Measurements from ENCODE around the gene GPR15.

Gene GPR15

GRCh38 chr3:98545940-98546339 is 14.2 kb downstream of the GPR15 start:
- Histone ChIP-seq H3K4me3 (ENCODE audit: low read depth in 1 of 2, low read length in 2 of 2) (no peak overlapping the region), H3K27me3 (ENCODE audit: control insufficient read depth in 1 of 2, insufficient read depth in 2 of 2, low read length in 2 of 2) (no peaks in the 10 kb centered on the region), H3K27ac (ENCODE audit: low read depth, low read length) (no peak overlapping the region), H3K4me1 (ENCODE audit: control insufficient read depth in 1 of 2, insufficient read depth in 2 of 2, low read length in 2 of 2) (peaks cover 3 to 7% of the 10 kb centered on the region in 2 donors), H3K9ac (ENCODE audit: low read depth in 1 of 2, low read length in 2 of 2) (no peak overlapping the region), H3K36me3 (ENCODE audit: control insufficient read depth in 1 of 2, insufficient read depth in 2 of 2, low read length in 2 of 2) (no peaks in the 10 kb centered on the region), H3K9me3 (ENCODE audit: control insufficient read depth in 1 of 2, low read length in 2 of 2) (no peaks in the 10 kb centered on the region)

DNA sequence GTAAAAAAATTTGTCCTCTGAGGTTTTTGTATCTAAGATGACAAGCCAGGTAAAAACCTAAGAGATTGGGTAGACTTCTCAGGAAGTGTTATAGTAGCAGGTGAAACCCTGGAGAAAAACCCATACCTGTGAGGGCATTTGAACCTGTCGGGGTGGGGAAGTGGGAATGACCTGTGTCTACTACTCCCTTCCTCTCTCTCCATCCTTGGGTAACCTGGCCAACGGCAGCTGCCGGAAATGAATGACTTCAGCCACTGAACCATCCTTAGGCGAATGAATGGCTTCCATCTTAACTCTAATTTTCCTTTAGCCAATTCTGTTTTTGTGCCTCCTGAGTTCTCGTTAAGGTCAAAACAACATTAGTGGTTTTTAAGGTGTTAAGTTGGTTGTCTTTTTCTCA is 16.8 kb downstream of the GPR15 start:
- no peak overlapping the region for H3K27ac ChIP-seq (ENCODE audit: low read depth, low read length)
- H3K4me1 ChIP-seq (ENCODE audit: control insufficient read depth in 1 of 2, insufficient read depth in 2 of 2, low read length in 2 of 2) = peaks cover 26 to 29% of the 10 kb centered on the region in 2 donors
- no peaks in the 10 kb centered on the region for H3K27me3 ChIP-seq (ENCODE audit: control insufficient read depth in 1 of 2, insufficient read depth in 2 of 2, low read length in 2 of 2)
- H3K4me3 ChIP-seq (ENCODE audit: low read depth in 1 of 2, low read length in 2 of 2) = no peak overlapping the region
- H3K9ac ChIP-seq (ENCODE audit: low read depth in 1 of 2, low read length in 2 of 2) = no peak overlapping the region
- H3K9me3 ChIP-seq (ENCODE audit: control insufficient read depth in 1 of 2, low read length in 2 of 2) = no peaks in the 10 kb centered on the region
- no peaks in the 10 kb centered on the region for H3K36me3 ChIP-seq (ENCODE audit: control insufficient read depth in 1 of 2, insufficient read depth in 2 of 2, low read length in 2 of 2)

- no peak overlapping the region for H3K9ac ChIP-seq (ENCODE audit: low read depth in 1 of 2, low read length in 2 of 2)
- H3K4me1 ChIP-seq (ENCODE audit: control insufficient read depth in 1 of 2, insufficient read depth in 2 of 2, low read length in 2 of 2) = peaks cover 26 to 41% of the 10 kb centered on the region in 2 donors
- no peak overlapping the region for H3K4me3 ChIP-seq (ENCODE audit: low read depth in 1 of 2, low read length in 2 of 2)
- H3K27ac ChIP-seq (ENCODE audit: low read depth, low read length) = no peak overlapping the region
- H3K9me3 ChIP-seq (ENCODE audit: control insufficient read depth in 1 of 2, low read length in 2 of 2) = no peaks in the 10 kb centered on the region
- no peaks in the 10 kb centered on the region for H3K27me3 ChIP-seq (ENCODE audit: control insufficient read depth in 1 of 2, insufficient read depth in 2 of 2, low read length in 2 of 2)
- no peaks in the 10 kb centered on the region for H3K36me3 ChIP-seq (ENCODE audit: control insufficient read depth in 1 of 2, insufficient read depth in 2 of 2, low read length in 2 of 2)
Measured at GRCh38 chr3:98550833-98551232, 19.1 kb downstream of the GPR15 start.

DNA sequence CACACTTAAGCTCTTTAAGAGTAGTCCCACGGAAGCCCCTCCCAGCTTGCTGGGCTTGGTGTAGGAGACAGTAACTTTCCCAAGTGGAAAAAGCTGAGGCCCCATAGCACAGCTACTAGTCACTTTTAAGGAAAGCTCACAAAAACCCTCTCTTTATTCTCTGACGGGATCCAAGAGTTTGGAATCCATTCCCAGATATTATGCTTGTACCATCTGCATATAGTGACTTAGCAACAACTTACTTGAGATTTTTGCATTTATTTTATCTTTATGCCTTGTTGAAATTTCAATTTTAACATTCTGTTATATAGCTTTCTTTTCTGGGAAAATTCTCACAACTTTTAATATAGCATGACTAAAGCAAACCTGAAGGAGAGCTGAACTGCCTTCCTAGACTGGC is 19.5 kb downstream of the GPR15 start:
- Histone ChIP-seq H3K9ac (ENCODE audit: low read depth in 1 of 2, low read length in 2 of 2) (no peak overlapping the region), H3K27ac (ENCODE audit: low read depth, low read length) (no peak overlapping the region), H3K4me3 (ENCODE audit: low read depth in 1 of 2, low read length in 2 of 2) (no peak overlapping the region), H3K9me3 (ENCODE audit: control insufficient read depth in 1 of 2, low read length in 2 of 2) (no peaks in the 10 kb centered on the region), H3K4me1 (ENCODE audit: control insufficient read depth in 1 of 2, insufficient read depth in 2 of 2, low read length in 2 of 2) (peaks cover 26 to 41% of the 10 kb centered on the region in 2 donors), H3K27me3 (ENCODE audit: control insufficient read depth in 1 of 2, insufficient read depth in 2 of 2, low read length in 2 of 2) (no peaks in the 10 kb centered on the region), H3K36me3 (ENCODE audit: control insufficient read depth in 1 of 2, insufficient read depth in 2 of 2, low read length in 2 of 2) (no peaks in the 10 kb centered on the region)

GRCh38 chr3:98551754-98552153 is 20.0 kb downstream of the GPR15 start:
- H3K36me3 ChIP-seq (ENCODE audit: control insufficient read depth in 1 of 2, insufficient read depth in 2 of 2, low read length in 2 of 2) = no peaks in the 10 kb centered on the region
- peaks cover 26 to 41% of the 10 kb centered on the region in 2 donors for H3K4me1 ChIP-seq (ENCODE audit: control insufficient read depth in 1 of 2, insufficient read depth in 2 of 2, low read length in 2 of 2)
- no peaks in the 10 kb centered on the region for H3K27me3 ChIP-seq (ENCODE audit: control insufficient read depth in 1 of 2, insufficient read depth in 2 of 2, low read length in 2 of 2)
- no peaks in the 10 kb centered on the region for H3K9me3 ChIP-seq (ENCODE audit: control insufficient read depth in 1 of 2, low read length in 2 of 2)
- no peak overlapping the region for H3K27ac ChIP-seq (ENCODE audit: low read depth, low read length)
- H3K4me3 ChIP-seq (ENCODE audit: low read depth in 1 of 2, low read length in 2 of 2) = peak overlapping the region; percentile 12 to 39
- no peak overlapping the region for H3K9ac ChIP-seq (ENCODE audit: low read depth in 1 of 2, low read length in 2 of 2)

GRCh38 chr3:98552232-98553020 is 20.6 kb downstream of the GPR15 start:
- Histone ChIP-seq H3K9ac (ENCODE audit: low read depth in 1 of 2, low read length in 2 of 2) (no peak overlapping the region), H3K36me3 (ENCODE audit: control insufficient read depth in 1 of 2, insufficient read depth in 2 of 2, low read length in 2 of 2) (no peaks in the 10 kb centered on the region), H3K4me1 (ENCODE audit: control insufficient read depth in 1 of 2, insufficient read depth in 2 of 2, low read length in 2 of 2) (peaks cover 26 to 41% of the 10 kb centered on the region in 2 donors), H3K9me3 (ENCODE audit: control insufficient read depth in 1 of 2, low read length in 2 of 2) (no peaks in the 10 kb centered on the region), H3K27ac (ENCODE audit: low read depth, low read length) (no peak overlapping the region), H3K4me3 (ENCODE audit: low read depth in 1 of 2, low read length in 2 of 2) (peak overlapping the region; percentile 12 to 39), H3K27me3 (ENCODE audit: control insufficient read depth in 1 of 2, insufficient read depth in 2 of 2, low read length in 2 of 2) (no peaks in the 10 kb centered on the region)

DNA sequence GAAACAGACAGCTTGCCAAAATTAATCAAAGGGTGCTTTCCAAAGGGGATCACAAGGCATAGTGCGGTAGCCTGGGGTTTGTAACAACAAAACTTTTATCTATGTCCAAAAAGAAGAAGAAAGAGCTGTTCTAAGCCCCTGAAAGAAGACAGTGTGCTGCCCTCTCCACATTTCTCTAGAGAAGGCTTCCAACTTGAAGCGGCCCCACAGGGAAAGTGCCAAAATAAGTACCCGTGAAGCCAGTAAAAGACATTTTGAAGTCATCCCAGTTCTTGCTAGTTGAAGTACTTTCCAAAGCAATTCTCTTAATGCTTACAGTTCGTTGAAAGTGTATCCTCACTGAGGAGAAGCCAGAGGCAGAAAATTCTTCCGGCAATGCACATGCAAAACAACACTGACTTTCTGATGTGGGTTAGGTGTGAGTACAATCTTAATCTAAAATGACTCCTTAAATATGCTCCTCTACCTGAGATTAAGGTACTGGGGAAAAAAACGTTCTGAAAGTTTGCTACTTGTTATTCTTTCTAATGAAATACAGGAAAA is 21.3 kb downstream of the GPR15 start:
- Histone ChIP-seq H3K27ac (ENCODE audit: low read depth, low read length) (no peak overlapping the region), H3K27me3 (ENCODE audit: control insufficient read depth in 1 of 2, insufficient read depth in 2 of 2, low read length in 2 of 2) (no peaks in the 10 kb centered on the region), H3K9ac (ENCODE audit: low read depth in 1 of 2, low read length in 2 of 2) (no peak overlapping the region), H3K9me3 (ENCODE audit: control insufficient read depth in 1 of 2, low read length in 2 of 2) (no peaks in the 10 kb centered on the region), H3K36me3 (ENCODE audit: control insufficient read depth in 1 of 2, insufficient read depth in 2 of 2, low read length in 2 of 2) (no peaks in the 10 kb centered on the region), H3K4me3 (ENCODE audit: low read depth in 1 of 2, low read length in 2 of 2) (no peak overlapping the region), H3K4me1 (ENCODE audit: control insufficient read depth in 1 of 2, insufficient read depth in 2 of 2, low read length in 2 of 2) (peaks cover 26 to 41% of the 10 kb centered on the region in 2 donors)

GRCh38 chr3:98553753-98554152 is 22.0 kb downstream of the GPR15 start:
- Histone ChIP-seq H3K9ac (ENCODE audit: low read depth in 1 of 2, low read length in 2 of 2) (no peak overlapping the region), H3K27ac (ENCODE audit: low read depth, low read length) (no peak overlapping the region), H3K36me3 (ENCODE audit: control insufficient read depth in 1 of 2, insufficient read depth in 2 of 2, low read length in 2 of 2) (no peaks in the 10 kb centered on the region), H3K27me3 (ENCODE audit: control insufficient read depth in 1 of 2, insufficient read depth in 2 of 2, low read length in 2 of 2) (no peaks in the 10 kb centered on the region), H3K4me3 (ENCODE audit: low read depth in 1 of 2, low read length in 2 of 2) (no peak overlapping the region), H3K4me1 (ENCODE audit: control insufficient read depth in 1 of 2, insufficient read depth in 2 of 2, low read length in 2 of 2) (peaks cover 26 to 41% of the 10 kb centered on the region in 2 donors), H3K9me3 (ENCODE audit: control insufficient read depth in 1 of 2, low read length in 2 of 2) (no peaks in the 10 kb centered on the region)

DNA sequence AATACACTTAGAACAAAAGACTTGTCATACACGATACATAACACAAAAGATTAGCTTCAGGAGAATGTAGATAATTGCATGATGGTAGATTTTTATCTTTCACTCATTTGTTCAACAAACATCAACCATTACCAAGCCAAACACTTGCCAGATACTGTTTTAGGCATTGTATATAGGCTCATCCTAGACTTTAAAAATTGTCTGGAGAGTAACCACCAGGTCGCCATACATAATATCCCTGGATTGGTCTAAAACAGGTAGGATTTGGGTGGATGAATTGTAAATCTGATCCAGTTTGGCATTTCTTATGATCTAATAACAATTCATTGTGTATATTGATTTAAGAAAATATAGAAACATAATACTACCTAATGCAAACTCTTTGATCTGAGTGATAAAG is 22.8 kb downstream of the GPR15 start:
- Histone ChIP-seq H3K4me3 (ENCODE audit: low read depth in 1 of 2, low read length in 2 of 2) (no peak overlapping the region), H3K4me1 (ENCODE audit: control insufficient read depth in 1 of 2, insufficient read depth in 2 of 2, low read length in 2 of 2) (peaks cover 26 to 41% of the 10 kb centered on the region in 2 donors), H3K27ac (ENCODE audit: low read depth, low read length) (no peak overlapping the region), H3K9ac (ENCODE audit: low read depth in 1 of 2, low read length in 2 of 2) (no peak overlapping the region), H3K27me3 (ENCODE audit: control insufficient read depth in 1 of 2, insufficient read depth in 2 of 2, low read length in 2 of 2) (no peaks in the 10 kb centered on the region), H3K36me3 (ENCODE audit: control insufficient read depth in 1 of 2, insufficient read depth in 2 of 2, low read length in 2 of 2) (no peaks in the 10 kb centered on the region), H3K9me3 (ENCODE audit: control insufficient read depth in 1 of 2, low read length in 2 of 2) (no peaks in the 10 kb centered on the region)

DNA sequence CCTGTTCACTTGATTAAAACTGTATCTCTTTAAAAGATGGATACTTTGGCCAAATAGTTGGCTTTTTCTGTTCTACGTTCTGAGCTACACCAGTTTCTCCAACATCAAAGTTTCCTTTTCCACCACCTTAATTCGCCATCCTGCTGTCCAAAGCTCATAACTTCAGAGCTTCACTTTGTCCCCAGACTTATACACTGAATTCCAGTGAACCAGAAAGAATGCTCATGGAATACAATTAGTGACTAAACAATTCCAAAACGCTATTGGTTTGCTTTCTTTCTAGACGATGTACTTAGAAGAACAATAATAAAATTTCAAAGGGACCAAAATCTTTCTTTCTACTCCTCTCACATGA is 23.2 kb downstream of the GPR15 start:
- Histone ChIP-seq H3K4me3 (ENCODE audit: low read depth in 1 of 2, low read length in 2 of 2) (no peak overlapping the region), H3K9ac (ENCODE audit: low read depth in 1 of 2, low read length in 2 of 2) (no peak overlapping the region), H3K36me3 (ENCODE audit: control insufficient read depth in 1 of 2, insufficient read depth in 2 of 2, low read length in 2 of 2) (no peaks in the 10 kb centered on the region), H3K27ac (ENCODE audit: low read depth, low read length) (no peak overlapping the region), H3K27me3 (ENCODE audit: control insufficient read depth in 1 of 2, insufficient read depth in 2 of 2, low read length in 2 of 2) (no peaks in the 10 kb centered on the region), H3K9me3 (ENCODE audit: control insufficient read depth in 1 of 2, low read length in 2 of 2) (no peaks in the 10 kb centered on the region), H3K4me1 (ENCODE audit: control insufficient read depth in 1 of 2, insufficient read depth in 2 of 2, low read length in 2 of 2) (peaks cover 26 to 41% of the 10 kb centered on the region in 2 donors)

Data from duodenal mucosa (tissue), 2 donors.